Activated CD8-positive, alpha-beta memory T cell treated with anti-CD3 and anti-CD28 coated beads for 24 hours (primary cell): Measurements from ENCODE around the gene GALK1.
A peak's percentile ranks its signal among the peaks of the same experiment; 100 is the strongest.
"Not testable (repeated sequence)": the region's sequence is repeated elsewhere in the genome, so short reads cannot be mapped to it uniquely, and the experiment has no call there.

Experiments
- DNase-seq: peaks from one replicate; pipeline ENCODE4 v3.0.0-alpha.2; 2020

The GALK1 gene

DNA sequence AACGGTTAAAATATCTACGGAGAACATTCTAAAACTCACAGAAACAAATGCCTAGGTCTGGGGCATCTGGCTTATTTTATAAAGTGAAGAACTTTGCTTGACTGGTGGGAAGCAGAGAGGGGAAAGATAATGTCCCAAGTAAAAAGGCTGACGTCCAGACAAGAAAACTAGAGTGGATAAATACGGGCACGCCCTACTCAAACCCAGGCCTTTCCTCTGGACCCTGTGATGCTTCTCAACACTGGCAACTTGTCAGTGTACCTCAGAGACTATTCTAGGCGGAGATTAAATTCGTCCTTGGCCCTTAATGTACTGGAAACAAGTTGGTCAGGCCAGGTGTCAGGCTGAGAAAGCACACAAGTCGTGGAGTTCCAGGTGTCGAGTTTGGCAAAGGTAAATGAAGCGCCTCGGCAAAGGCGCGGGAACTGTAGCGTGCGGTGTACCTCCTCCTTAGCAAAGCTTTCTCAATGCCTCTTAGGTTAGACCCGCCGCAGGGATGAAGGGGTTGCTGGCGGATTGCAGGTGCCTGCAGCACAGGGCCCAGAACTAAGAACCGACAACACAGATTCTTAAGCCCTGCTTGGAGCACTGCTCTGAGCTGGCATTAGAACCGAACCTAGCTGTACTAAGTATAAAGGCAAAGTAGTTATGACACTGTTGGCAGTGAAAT is 18.9 kb upstream of the GALK1 start:
- no peak for DNase-seq

- DNase-seq: no peak
Measured at GRCh38 chr17:75783069-75783783, 18.2 kb upstream of the GALK1 start.

GRCh38 chr17:75779987-75780889 is 15.2 kb upstream of the GALK1 start:
- no peak for DNase-seq

- peak; percentile 96 for DNase-seq
Measured at GRCh38 chr17:75779250-75779986, 14.4 kb upstream of the GALK1 start.

DNA sequence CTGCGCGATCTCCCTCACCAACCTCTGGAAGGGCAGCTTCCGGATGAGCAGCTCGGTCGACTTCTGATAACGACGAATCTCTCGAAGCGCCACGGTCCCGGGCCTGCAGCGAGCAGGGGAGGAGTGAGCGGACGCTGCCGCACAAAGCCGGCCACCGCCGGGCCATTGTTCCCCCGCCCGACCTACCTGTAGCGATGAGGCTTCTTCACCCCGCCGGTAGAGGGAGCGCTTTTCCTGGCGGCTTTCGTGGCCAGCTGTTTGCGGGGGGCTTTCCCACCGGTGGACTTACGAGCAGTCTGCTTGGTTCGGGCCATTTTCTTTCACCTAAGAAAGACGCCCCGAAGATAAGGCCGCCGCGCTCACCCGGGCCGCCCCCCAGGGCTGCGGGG is 13.9 kb upstream of the GALK1 start:
- DNase-seq: no peak

DNA sequence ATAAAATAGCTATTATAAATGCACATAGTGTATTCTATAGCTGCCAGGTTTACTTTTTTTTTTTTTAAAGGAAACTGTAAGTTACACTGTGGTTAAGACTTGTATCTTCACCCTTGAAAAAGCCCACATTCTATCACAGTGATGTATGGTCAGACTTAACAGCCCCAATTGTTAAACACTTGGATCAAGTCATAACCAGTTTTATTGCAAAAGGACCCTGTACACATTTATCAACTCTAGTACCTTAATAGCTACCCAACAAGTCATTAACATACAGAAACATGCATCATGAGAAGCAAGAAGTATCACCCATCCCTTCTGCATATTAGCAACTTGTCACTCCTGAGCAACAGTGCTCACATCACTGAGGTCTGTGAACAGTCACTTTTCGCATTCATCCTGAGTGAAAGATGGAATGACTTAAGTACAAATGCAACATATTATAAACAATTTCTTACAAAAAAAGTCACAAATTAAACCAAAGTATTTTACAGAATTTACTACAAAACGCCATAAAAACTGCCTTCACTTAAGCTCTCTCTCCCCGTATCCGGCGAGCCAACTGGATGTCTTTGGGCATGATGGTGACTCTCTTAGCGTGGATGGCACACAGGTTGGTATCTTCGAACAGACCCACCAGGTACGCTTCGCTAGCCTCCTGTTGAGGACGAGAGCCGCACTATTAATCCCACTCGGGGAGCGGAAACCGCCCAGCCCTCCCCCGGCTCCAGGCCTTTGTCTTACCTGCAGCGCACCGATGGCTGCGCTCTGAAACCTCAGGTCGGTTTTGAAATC is 13.3 kb upstream of the GALK1 start:
- not testable (repeated sequence) for DNase-seq

- DNase-seq: no peak
Measured at GRCh38 chr17:75777296-75777922, 12.4 kb upstream of the GALK1 start.

DNA sequence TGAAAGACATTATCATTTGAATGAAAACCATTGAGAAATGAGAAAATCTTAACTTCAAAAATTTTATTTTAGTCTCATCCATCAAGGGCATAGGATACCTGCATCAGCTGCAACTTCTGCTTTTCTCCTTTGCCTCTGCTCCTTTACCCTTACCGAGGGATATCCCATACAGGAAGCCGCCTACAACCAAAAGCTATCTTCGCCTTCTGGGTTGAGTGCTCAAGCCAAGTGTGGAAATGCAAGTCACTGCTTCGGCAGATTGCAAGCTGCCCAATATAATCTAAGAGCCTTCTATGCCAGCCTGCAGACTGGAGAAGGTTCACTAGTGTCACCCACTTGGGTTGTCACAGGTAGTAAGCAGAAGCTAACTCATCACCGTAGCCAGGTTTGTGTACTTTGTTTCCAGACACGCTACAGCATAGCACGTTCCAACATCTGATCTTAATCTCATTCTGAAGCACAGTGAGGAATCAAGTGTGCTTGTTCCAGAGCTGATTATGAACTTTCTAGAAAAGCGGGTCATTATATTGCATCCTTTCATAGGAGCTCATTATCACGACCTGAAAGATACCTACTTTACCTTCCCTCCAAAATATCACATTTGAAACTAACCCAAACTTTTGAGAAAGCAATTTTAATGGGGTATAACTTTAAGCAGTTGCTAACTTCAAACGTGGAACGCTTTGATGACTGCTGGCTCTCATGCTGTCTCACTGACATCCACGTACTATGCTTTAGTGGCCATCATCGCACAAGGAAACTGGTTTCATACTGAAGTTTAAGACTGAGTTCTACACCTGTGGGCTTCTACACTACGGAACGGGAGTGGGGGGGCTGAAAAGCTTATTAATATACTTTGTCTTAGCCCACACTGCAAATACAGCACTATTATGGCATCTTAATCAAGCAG is 11.6 kb upstream of the GALK1 start:
- no peak for DNase-seq

GRCh38 chr17:75774991-75775668 is 10.1 kb upstream of the GALK1 start:
- DNase-seq: no peak

DNA sequence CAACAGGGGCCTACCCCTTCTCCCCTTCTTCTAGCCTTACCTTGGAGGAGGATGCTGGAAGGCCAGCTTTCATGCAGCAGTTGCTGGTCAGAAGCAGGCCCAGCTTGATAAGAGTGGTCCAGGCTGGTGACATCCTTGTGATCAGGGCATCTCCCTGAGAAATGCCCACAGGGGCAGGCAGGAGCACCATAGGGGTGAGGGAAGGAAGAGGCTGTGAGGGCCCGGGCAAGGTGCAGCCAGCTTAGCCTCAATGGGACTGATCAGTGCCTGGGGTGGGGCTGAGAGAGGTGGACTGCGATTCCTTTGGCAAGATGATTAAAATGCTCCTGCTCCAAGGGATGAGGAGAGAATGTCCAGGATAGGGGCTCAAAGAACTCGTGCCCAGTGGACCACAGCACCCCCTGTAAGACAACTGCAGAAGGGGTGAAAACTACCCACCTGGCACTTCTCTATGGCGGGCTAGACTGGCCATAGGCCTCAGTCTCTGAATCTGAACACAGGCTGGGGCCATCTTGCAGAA is 9.5 kb upstream of the GALK1 start:
- no peak for DNase-seq

- no peak for DNase-seq
Measured at GRCh38 chr17:75773808-75774470, 8.9 kb upstream of the GALK1 start.

GRCh38 chr17:75773121-75773807 is 8.3 kb upstream of the GALK1 start:
- no peak for DNase-seq

- DNase-seq: no peak
Measured at GRCh38 chr17:75771334-75772281, 6.6 kb upstream of the GALK1 start.

DNA sequence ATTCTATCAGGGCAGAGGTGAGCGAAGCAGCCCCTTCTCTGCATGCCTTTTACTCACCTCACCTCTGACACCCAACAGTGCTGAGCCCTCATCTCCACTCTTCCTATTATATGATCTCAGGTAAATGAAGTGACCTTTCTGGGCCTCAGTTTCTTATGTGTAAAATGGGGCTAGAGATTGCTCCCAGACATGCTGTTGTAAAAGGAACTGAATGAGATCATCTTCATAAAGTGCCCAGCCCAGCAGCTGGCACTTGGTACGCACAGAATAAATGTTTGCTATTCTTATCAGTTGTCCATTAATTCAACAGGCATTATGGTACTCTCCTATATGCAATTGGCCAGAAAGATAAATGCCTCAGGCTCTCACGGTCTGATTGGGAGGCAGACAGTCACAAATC is 4.5 kb upstream of the GALK1 start:
- no peak for DNase-seq

GRCh38 chr17:75767881-75768280 is 2.9 kb upstream of the GALK1 start:
- DNase-seq: no peak

- DNase-seq: no peak
Measured at GRCh38 chr17:75765981-75766380, 989 bp upstream of the GALK1 start.

GRCh38 chr17:75764417-75764710 is 628 bp downstream of the GALK1 start:
- peak; percentile 80 for DNase-seq
